A549 (cell line): Measurements from ENCODE around the gene CTLA4. TPM values are rescaled to one million over a fixed set of nuclear protein-coding genes. Genes with fewer than 3 reads are reported as not detected.

ENCODE experiments used
- ATAC-seq, 2 experiments: fragments of 200-7000 bp in 1 of 2; fragments of >200 bp in 1 of 2; cut with Nextera tagmentation in 1 of 2; cut with Tn5 transposase in 1 of 2; 3 replicates each; pipeline versions ENCODE4 v1.8.0 to v1.9.1; 2018 to 2020; ENCODE audit warnings: mild to moderate bottlenecking in 1 of 2, moderate library complexity in 1 of 2
- CTCF ChIA-PET: fragments of 300-600 bp; sonication (Branson Sonifier 250); formaldehyde crosslinking; extraction: SDS; loops from one replicate; lab custom pipeline; 2021; ENCODE audit warnings: antibody characterized with exemption, inconsistent platforms; lab: Yijun Ruan, JAX
- POLR2A ChIA-PET: fragments of 350-600 bp; formaldehyde crosslinking; extraction: SDS; loops from one replicate; lab custom pipeline; 2021; ENCODE audit warnings: antibody characterized with exemption, inconsistent platforms; lab: Yijun Ruan, JAX
- DNase-seq, 2 experiments: peaks; one replicate each; pipeline versions ENCODE4 v3.0.0 to v3.0.0-alpha.2; 2011 to 2016; ENCODE audit warnings: low read depth in 1 of 2, low spot score in 1 of 2
- FAIRE-seq: peaks from 2 replicates; lab custom pipeline; 2011; peaks lifted over from hg19 to GRCh38; lab: Jason Lieb, UNC
- H3K27ac ChIP-seq, 2 experiments: fragments of >200 bp; sonication (Bioruptor Twin); formaldehyde crosslinking; 3 replicates each; pipeline ENCODE4 v1.5.1; 2016 to 2017
- H3K4me1 ChIP-seq: fragments of >200 bp; sonication (Bioruptor Twin); formaldehyde crosslinking; 3 replicates; pipeline ENCODE4 v1.6.1; 2016
- H3K4me2 ChIP-seq: fragments of >200 bp; sonication (Bioruptor Twin); formaldehyde crosslinking; 3 replicates; pipeline ENCODE4 v1.6.1; 2016
- H3K4me3 ChIP-seq: fragments of >200 bp; sonication (Bioruptor Twin); formaldehyde crosslinking; 3 replicates; pipeline ENCODE4 v1.5.1; 2016
- H3K9me3 ChIP-seq: fragments of >200 bp; sonication (Bioruptor Twin); formaldehyde crosslinking; 3 replicates; pipeline ENCODE4 v1.6.1; 2016
- ATOH8 ChIP-seq: fragments of 250-450 bp; sonication (Bioruptor Pico); IDR thresholded peaks from 2 replicates; pipeline ENCODE4 v1.5.0; 2020; ENCODE audit warnings: low read depth, mild to moderate bottlenecking, moderate library complexity
- CBX2 ChIP-seq: fragments of 200-600 bp; sonication (generic); IDR thresholded peaks from 2 replicates; pipeline ENCODE4 v1.6.1; 2016; ENCODE audit warnings: low read depth, mild to moderate bottlenecking, borderline replicate concordance
- CHD4 ChIP-seq: fragments of 200-600 bp; sonication (generic); IDR thresholded peaks from 2 replicates; pipeline ENCODE4 v1.6.1; 2016; ENCODE audit warnings: antibody characterized with exemption, mild to moderate bottlenecking, borderline replicate concordance
- EP300 ChIP-seq, 2 experiments: fragments of >200 bp; sonication (Bioruptor Twin); formaldehyde crosslinking; IDR thresholded peaks; 2 replicates in 1 of 2; 3 replicates in 1 of 2; pipeline ENCODE4 v1.6.1; 2016 to 2017
- FOXS1 ChIP-seq: fragments of 250-450 bp; sonication (Bioruptor Pico); IDR thresholded peaks from 2 replicates; pipeline ENCODE4 v1.5.0; 2020; ENCODE audit warnings: mild to moderate bottlenecking, moderate library complexity
- HOXA7 ChIP-seq: fragments of 250-450 bp; sonication (Bioruptor Pico); IDR thresholded peaks from 2 replicates; pipeline ENCODE4 v1.5.0; 2020; ENCODE audit warnings: mild to moderate bottlenecking, moderate library complexity
- JUN ChIP-seq, 2 experiments: fragments of >200 bp; sonication (Bioruptor Twin); formaldehyde crosslinking; IDR thresholded peaks; 2 replicates in 1 of 2; 3 replicates in 1 of 2; pipeline ENCODE4 v1.6.1; 2016 to 2017
- MAFK ChIP-seq: fragments of 450-650 bp; IDR thresholded peaks from 2 replicates; pipeline ENCODE4 v1.6.1; 2014; ENCODE audit not compliant: partially characterized antibody
- MAX ChIP-seq: IDR thresholded peaks from 2 replicates; pipeline ENCODE4 v1.6.1; 2012
- MAZ ChIP-seq: fragments of 150-350 bp; IDR thresholded peaks from 2 replicates; pipeline ENCODE4 v1.6.1; 2014; ENCODE audit warnings: antibody characterized with exemption, low read depth, low read length, borderline replicate concordance
- NFE2L2 ChIP-seq: fragments of 150-350 bp; conservative IDR thresholded peaks from 2 replicates; pipeline ENCODE4 v1.6.1; 2014; ENCODE audit warnings: low read length
- PHF8 ChIP-seq: fragments of 200-600 bp; sonication (generic); IDR thresholded peaks from 2 replicates; pipeline ENCODE4 v1.6.1; 2016; ENCODE audit warnings: low read depth, mild to moderate bottlenecking, antibody characterized with exemption, moderate library complexity, borderline replicate concordance
- POLR2A ChIP-seq: IDR thresholded peaks from 2 replicates; pipeline ENCODE4 v1.6.1; 2012; ENCODE audit warnings: mild to moderate bottlenecking, low read length
- RNF2 ChIP-seq: fragments of 200-600 bp; sonication (generic); IDR thresholded peaks from 2 replicates; pipeline ENCODE4 v1.6.1; 2016; ENCODE audit warnings: low read depth, mild to moderate bottlenecking, antibody characterized with exemption, moderate library complexity, borderline replicate concordance
- SMC3 ChIP-seq: fragments of >200 bp; sonication (Bioruptor Twin); formaldehyde crosslinking; IDR thresholded peaks from 3 replicates; pipeline ENCODE4 v1.6.1; 2018; ENCODE audit warnings: inconsistent platforms
- SREBF2 ChIP-seq: fragments of 450-650 bp; IDR thresholded peaks from 2 replicates; pipeline ENCODE4 v1.6.1; 2014; ENCODE audit warnings: mild to moderate bottlenecking, moderate library complexity
- TP53 ChIP-seq: fragments of 250-450 bp; sonication (Bioruptor Pico); IDR thresholded peaks from 2 replicates; pipeline ENCODE4 v1.5.0; 2021; ENCODE audit warnings: mild to moderate bottlenecking, moderate library complexity
- ZC3H11A ChIP-seq: fragments of 450-650 bp; IDR thresholded peaks from 2 replicates; pipeline ENCODE4 v1.6.1; 2014; ENCODE audit warnings: antibody characterized with exemption, mild to moderate bottlenecking
- ZFP36 ChIP-seq: fragments of 450-650 bp; IDR thresholded peaks from 2 replicates; pipeline ENCODE4 v1.6.1; 2014; ENCODE audit warnings: borderline replicate concordance; ENCODE audit not compliant: partially characterized antibody
- WGBS: methylation state at CpG from one replicate; pipeline ENCODE4 v1.1.6; 2017; ENCODE audit errors: missing lambda C conversion rate; 5-methylcytosine and 5-hydroxymethylcytosine counted together
- polyA plus RNA-seq, 4 experiments: library from polyadenylated mRNA; depleted of rRNA in 3 of 4; stranded (reverse); fragments of >200 nt; fragmentation: RNase III in 1 of 4; extraction: RNeasy Plus Mini Kit Qiagen cat#74134 plus additional on column Dnase treatment in 1 of 4; gene quantifications; 2 replicates in 3 of 4; 3 replicates in 1 of 4; pipeline ENCODE4 v1.2.3, GENCODE V29; 2011 to 2017

CTLA4 gene
- polyA plus RNA-seq, 2 of the 4 experiments (the other 2 are of a cell fraction), result not detected

DNA sequence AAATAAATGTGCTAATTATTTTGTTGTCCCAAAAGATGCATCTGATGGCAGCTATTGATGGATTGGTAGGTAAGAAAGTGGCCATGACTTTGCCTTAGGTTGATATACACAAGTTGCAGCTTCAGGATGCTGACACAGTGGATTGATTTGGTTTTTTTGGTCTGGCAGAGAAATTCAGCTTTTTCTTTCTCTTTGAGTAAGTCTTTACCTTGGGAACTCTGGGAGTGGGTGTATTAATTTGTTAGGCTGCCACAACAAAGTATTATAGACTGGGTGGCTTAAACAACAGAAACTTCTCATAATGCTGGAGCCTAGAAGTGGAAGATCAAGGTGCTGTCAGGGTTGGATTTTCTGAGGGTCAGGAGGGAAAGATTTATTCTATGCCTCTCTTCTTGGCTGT lies 49.2 kb downstream of the CTLA4 start:
- no peak overlapping the region for H3K4me2 ChIP-seq
- no peaks in the 10 kb centered on the region for H3K4me1 ChIP-seq
- TF ChIP-seq MAZ (no peak), RNF2 (no peak), JUN (IDR thresholded peaks at IDR 0.05) (no peak), ZC3H11A (no peak), MAX (no peak), CBX2 (no peak), SREBF2 (no peak), FOXS1 (CRISPR knock-in tag) (no peak), HOXA7 (no peak)
- TF ChIP-seq, all 56 proteins: peak for 0
- no peak overlapping the region for H3K27ac ChIP-seq
- CTCF ChIA-PET, result no interaction called here
- POLR2A ChIA-PET, result no interaction called here
- no peaks in the 10 kb centered on the region for H3K9me3 ChIP-seq
- no peak for DNase-seq
- FAIRE-seq, result no peak
- no peak for ATAC-seq
- H3K4me3 ChIP-seq, result no peak overlapping the region

- POLR2A ChIA-PET, result no interaction called here
- no peak overlapping the region for H3K4me2 ChIP-seq
- no peak overlapping the region for H3K27ac ChIP-seq
- FAIRE-seq, result no peak
- 0 out of 6 replicates have a peak, but pooled peaks of 1 of the 2 experiments have one; percentile 21 for ATAC-seq
- no peak for DNase-seq
- TF ChIP-seq ATOH8 (CRISPR knock-in tag) (no peak), EP300 (IDR thresholded peaks at IDR 0.05) (no peak), TP53 (CRISPR knock-in tag) (no peak), NFE2L2 (no peak), CBX2 (no peak), PHF8 (no peak), RNF2 (no peak), ZFP36 (no peak), MAFK (no peak), POLR2A (no peak), SMC3 (no peak), CHD4 (no peak)
- CTCF ChIA-PET, result interaction anchor here (3.1 kb wide), 1 partner anchor 8 kb away, joined by 12 read pairs; no protein-coding TSS in a partner anchor
- H3K4me3 ChIP-seq, result no peak overlapping the region
- H3K9me3 ChIP-seq, result no peaks in the 10 kb centered on the region
- no peaks in the 10 kb centered on the region for H3K4me1 ChIP-seq
- 75% methylated on average over 7 of the region's 7 CpGs for WGBS
Measured at GRCh38 chr2:203918264-203918663, 50.7 kb downstream of the CTLA4 start.

- Histone ChIP-seq H3K4me1 (no peaks in the 10 kb centered on the region), H3K27ac (no peak overlapping the region), H3K9me3 (no peaks in the 10 kb centered on the region), H3K4me3 (no peak overlapping the region), H3K4me2 (no peak overlapping the region)
- ATAC-seq (no peak), DNase-seq (no peak), FAIRE-seq (no peak)
- ChIA-PET POLR2A (no interaction called here), CTCF (interaction anchor here (3.1 kb wide), 1 partner anchor 9 kb away, joined by 12 read pairs; no protein-coding TSS in a partner anchor)
- TF ChIP-seq MAFK, result peak; percentile 2
- no peak for TF ChIP-seq SMC3
- WGBS, result 58% methylated on average over 3 of the region's 3 CpGs
Measured at GRCh38 chr2:203918839-203919238, 51.3 kb downstream of the CTLA4 start.

Other genes with a start within 250 kb of the CTLA4 start
- not detected in 2 replicates for gene CD28, start 161.1 kb upstream of the CTLA4 start, polyA plus RNA-seq (2011; rRNA removed)
- gene CD28, start 161.1 kb upstream of the CTLA4 start, polyA plus RNA-seq (2017; fragmentation: RNase III; extraction: RNeasy Plus Mini Kit Qiagen cat#74134 plus additional on column Dnase treatment), result not detected in 3 replicates
- gene ICOS, start 69.0 kb downstream of the CTLA4 start, polyA plus RNA-seq (2011; rRNA removed), result not detected in 2 replicates
- not detected in 3 replicates for gene ICOS, start 69.0 kb downstream of the CTLA4 start, polyA plus RNA-seq (2017; fragmentation: RNase III; extraction: RNeasy Plus Mini Kit Qiagen cat#74134 plus additional on column Dnase treatment)